B cell (primary cell): ENCODE data around the gene CREB5.
"Not testable (repeated sequence)": the region's sequence is repeated elsewhere in the genome, so short reads cannot be mapped to it uniquely, and the experiment has no call there.

Experiments used
- EZH2 ChIP-seq: IDR thresholded peaks from 2 replicates; pipeline ENCODE4 v1.6.1; 2012; ENCODE audit warnings: borderline replicate concordance, low read depth, mild to moderate bottlenecking, moderate library complexity, low read length; ENCODE audit not compliant: insufficient read depth, poor library complexity, severe bottlenecking
- TF ChIP-seq, protein P1 (sequence below): fragments of 200-600 bp; IDR thresholded peaks from one replicate; pipeline ENCODE4 v1.8.0; 2022; ENCODE audit warnings: antibody characterized with exemption, mild to moderate bottlenecking

DNA sequence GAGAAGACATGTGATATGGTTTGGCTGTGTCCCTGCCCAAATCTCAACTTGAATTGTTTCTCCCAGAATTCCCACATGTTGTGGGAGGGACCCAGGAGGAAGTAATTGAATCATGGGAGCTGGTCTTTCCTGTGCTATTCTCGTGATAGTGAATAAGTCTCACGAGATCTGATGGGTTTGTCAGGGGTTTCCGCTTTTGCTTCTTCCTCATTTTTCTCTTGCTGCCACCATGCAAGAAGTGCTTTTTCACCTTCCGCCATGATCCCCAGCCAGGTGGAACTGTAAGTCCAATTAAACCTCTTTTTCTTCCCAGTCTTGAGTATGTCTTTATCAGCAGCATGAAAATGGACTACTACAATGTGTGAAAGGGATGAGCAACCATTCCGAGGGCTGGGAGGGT, 185.7 kb downstream of the CREB5 start:
- TF ChIP-seq, protein P1, sequence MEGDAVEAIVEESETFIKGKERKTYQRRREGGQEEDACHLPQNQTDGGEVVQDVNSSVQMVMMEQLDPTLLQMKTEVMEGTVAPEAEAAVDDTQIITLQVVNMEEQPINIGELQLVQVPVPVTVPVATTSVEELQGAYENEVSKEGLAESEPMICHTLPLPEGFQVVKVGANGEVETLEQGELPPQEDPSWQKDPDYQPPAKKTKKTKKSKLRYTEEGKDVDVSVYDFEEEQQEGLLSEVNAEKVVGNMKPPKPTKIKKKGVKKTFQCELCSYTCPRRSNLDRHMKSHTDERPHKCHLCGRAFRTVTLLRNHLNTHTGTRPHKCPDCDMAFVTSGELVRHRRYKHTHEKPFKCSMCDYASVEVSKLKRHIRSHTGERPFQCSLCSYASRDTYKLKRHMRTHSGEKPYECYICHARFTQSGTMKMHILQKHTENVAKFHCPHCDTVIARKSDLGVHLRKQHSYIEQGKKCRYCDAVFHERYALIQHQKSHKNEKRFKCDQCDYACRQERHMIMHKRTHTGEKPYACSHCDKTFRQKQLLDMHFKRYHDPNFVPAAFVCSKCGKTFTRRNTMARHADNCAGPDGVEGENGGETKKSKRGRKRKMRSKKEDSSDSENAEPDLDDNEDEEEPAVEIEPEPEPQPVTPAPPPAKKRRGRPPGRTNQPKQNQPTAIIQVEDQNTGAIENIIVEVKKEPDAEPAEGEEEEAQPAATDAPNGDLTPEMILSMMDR = not testable (repeated sequence)
- TF ChIP-seq EZH2 = not testable (repeated sequence)
